KG1 (cell line): ENCODE results near the gene WDR70.
"Not testable (repeated sequence)": the region's sequence is repeated elsewhere in the genome, so short reads cannot be mapped to it uniquely, and the experiment has no call there.

Source experiments
- DNase-seq: peaks from one replicate; lab custom pipeline; 2025; lab: John Stamatoyannopoulos, UW

WDR70 gene

GRCh38 chr5:37379100-37379628, at the start of gene WDR70:
TSS of gene WDR70 (plus strand) at chr5:37379318. CDS start at chr5:37379368, 50 bp downstream.
- peak; percentile 75 for DNase-seq

GRCh38 chr5:37334754-37335153, 44.4 kb upstream of the WDR70 start:
- not testable (repeated sequence) for DNase-seq

- not testable (repeated sequence) for DNase-seq
These were observed 36.4 kb upstream of the WDR70 start for GRCh38 chr5:37342741-37343140.

- no peak for DNase-seq
These were observed 24.0 kb upstream of the WDR70 start for GRCh38 chr5:37355161-37355560.

GRCh38 chr5:37370550-37370863, 8.6 kb upstream of the WDR70 start:
- DNase-seq, result no peak

GRCh38 chr5:37370864-37371726, 8.0 kb upstream of the WDR70 start, which contains the start of gene NUP155:
TSS of gene NUP155 (minus strand) at chr5:37371106. CDS start at chr5:37370977, 129 bp downstream.
- DNase-seq, result peak; percentile 80

GRCh38 chr5:37375091-37375490, 4.0 kb upstream of the WDR70 start:
- no peak for DNase-seq

- DNase-seq, result not testable (repeated sequence)
These were observed 1.1 kb upstream of the WDR70 start for GRCh38 chr5:37378066-37378465.

GRCh38 chr5:37391591-37391990, 12.5 kb downstream of the WDR70 start:
- no peak for DNase-seq

GRCh38 chr5:37396352-37396751, 17.2 kb downstream of the WDR70 start:
- no peak for DNase-seq

GRCh38 chr5:37400501-37400900, 21.4 kb downstream of the WDR70 start:
- no peak for DNase-seq

GRCh38 chr5:37412515-37412914, 33.4 kb downstream of the WDR70 start:
- DNase-seq, result no peak

- DNase-seq, result not testable (repeated sequence)
These were observed 36.3 kb downstream of the WDR70 start for GRCh38 chr5:37415456-37415855.

GRCh38 chr5:37417347-37417746, 38.2 kb downstream of the WDR70 start:
- DNase-seq, result no peak

- no peak for DNase-seq
These were observed 45.3 kb downstream of the WDR70 start for GRCh38 chr5:37424441-37424840.

- no peak for DNase-seq
These were observed 48.9 kb downstream of the WDR70 start for GRCh38 chr5:37428044-37428443.

GRCh38 chr5:37435261-37435660, 56.1 kb downstream of the WDR70 start:
- no peak for DNase-seq

- no peak for DNase-seq
These were observed 57.2 kb downstream of the WDR70 start for GRCh38 chr5:37436146-37436934.

- DNase-seq, result no peak
These were observed 58.6 kb downstream of the WDR70 start for GRCh38 chr5:37437711-37438110.

- not testable (repeated sequence) for DNase-seq
These were observed 66.7 kb downstream of the WDR70 start for GRCh38 chr5:37445783-37446182.

GRCh38 chr5:37448941-37449340, 69.8 kb downstream of the WDR70 start:
- DNase-seq, result no peak

GRCh38 chr5:37451991-37452390, 72.9 kb downstream of the WDR70 start:
- not testable (repeated sequence) for DNase-seq

GRCh38 chr5:37453252-37453651, 74.1 kb downstream of the WDR70 start:
- DNase-seq, result not testable (repeated sequence)
